Measurements from ENCODE around the gene NDUFC2. TPM values are rescaled to one million over a fixed set of nuclear protein-coding genes. Genes with fewer than 3 reads are reported as not detected.
A peak's percentile ranks its signal among the peaks of the same experiment; 100 is the strongest.

NDUFC2 gene
- total and polyA plus RNA-seq, 2 of the 13 experiments (the other 11 are each of a cell fraction or from before 2014, with no cell fraction given): 256 to 363 TPM

- TF ChIP-seq HNF1A (IDR thresholded peaks at IDR 0.05; ENCODE audit: low read depth): no peak
- peak; percentile 61; the same call in 1 of the 2 replicates for TF ChIP-seq HNF1A (CRISPR knock-in tag; IDR thresholded peaks at IDR 0.05; ENCODE audit: borderline replicate concordance)
- TF ChIP-seq FOXA1 (IDR thresholded peaks at IDR 0.05): no peak
- peak; percentile 53; the same call in 1 of the 2 replicates for TF ChIP-seq FOXA1 (CRISPR knock-in tag; IDR thresholded peaks at IDR 0.05)
- TF ChIP-seq ERF (CRISPR knock-in tag; IDR thresholded peaks at IDR 0.05): peak; percentile 80
- TF ChIP-seq BORCS8-MEF2B (CRISPR knock-in tag; IDR thresholded peaks at IDR 0.05): peak; percentile 77; the same call in 1 of the 2 replicates
- TF ChIP-seq GFI1 (CRISPR knock-in tag; IDR thresholded peaks at IDR 0.05; ENCODE audit: borderline replicate concordance): peak; percentile 48; the same call in 1 of the 2 replicates
- TF ChIP-seq MYC (CRISPR knock-in tag; IDR thresholded peaks at IDR 0.05; ENCODE audit: borderline replicate concordance): peak; percentile 40; the same call in 1 of the 2 replicates
- TF ChIP-seq PRDM15 (CRISPR knock-in tag; IDR thresholded peaks at IDR 0.05): peak; percentile 63
- TF ChIP-seq SP140L (CRISPR knock-in tag; IDR thresholded peaks at IDR 0.05; ENCODE audit: borderline replicate concordance): 0 out of 2 replicates have a peak, but pooled peaks have one; percentile 64
- TF ChIP-seq ZNF296 (CRISPR knock-in tag; conservative IDR thresholded peaks at IDR 0.05): peak; percentile 74
- TF ChIP-seq ELK4 (CRISPR knock-in tag; IDR thresholded peaks at IDR 0.05; ENCODE audit: borderline replicate concordance): no peak
- no peak for TF ChIP-seq TAF15 (IDR thresholded peaks at IDR 0.05; ENCODE audit: low read depth, low read length, poor library complexity, severe bottlenecking)
- peak; percentile 75 for TF ChIP-seq ZNF883 (CRISPR knock-in tag; IDR thresholded peaks at IDR 0.05; ENCODE audit: not compliant biosample characterization)
- peak; percentile 78 for TF ChIP-seq POLR2G (IDR thresholded peaks at IDR 0.05; ENCODE audit: low read depth, low read length)
- TF ChIP-seq BCL6 (CRISPR knock-in tag; IDR thresholded peaks at IDR 0.05): 0 out of 2 replicates have a peak, but pooled peaks have one; percentile 31
- TF ChIP-seq ZNF432 (CRISPR knock-in tag; IDR thresholded peaks at IDR 0.05; ENCODE audit: borderline replicate concordance): no peak
- no peak for TF ChIP-seq ZKSCAN8 (CRISPR knock-in tag; IDR thresholded peaks at IDR 0.05; ENCODE audit: borderline replicate concordance)
Observed at GRCh38 chr11:78022397-78023396, 57.0 kb downstream of the NDUFC2 start, which contains the start of gene KCTD14 (continued).
